ENCODE results near the gene MAEL. TPM values are rescaled to one million over a fixed set of nuclear protein-coding genes. Genes with fewer than 3 reads are reported as not detected.

Gene MAEL
- total RNA-seq, 1 donor from 2014 or later = 0.11 TPM

GRCh38 chr1:167056529-167057231 lies 67.6 kb downstream of the MAEL start:
- TF ChIP-seq CTCF (IDR thresholded peaks at IDR 0.05; ENCODE audit: insufficient read depth, low read depth, low read length) (no peak), EZH2 (IDR thresholded peaks at IDR 0.05; ENCODE audit: insufficient read depth, low read length) (no peak)
- H3K4me3 Mint-ChIP-seq (ENCODE audit: unreplicated experiment) = no peak overlapping the region
- Histone ChIP-seq H3K4me1 (ENCODE audit: insufficient read depth, low read length) (peaks cover 5% of the 10 kb centered on the region), H2AFZ (ENCODE audit: low read depth, low read length) (no peak overlapping the region), H3K4me3 (ENCODE audit: insufficient read depth, low read depth, low read length) (no peak overlapping the region), H3K9ac (ENCODE audit: low read length) (no peak overlapping the region), H3K9me3 (ENCODE audit: insufficient read depth, low read depth, low read length) (no peaks in the 10 kb centered on the region), H3K4me2 (ENCODE audit: low read length) (no peak overlapping the region), H3K36me3 (ENCODE audit: insufficient read depth, low read length) (no peaks in the 10 kb centered on the region), H3K27ac (ENCODE audit: low read depth, low read length) (no peak overlapping the region), H4K20me1 (ENCODE audit: insufficient read depth, low read length) (no peaks in the 10 kb centered on the region), H3K79me2 (ENCODE audit: insufficient read depth, low read length) (no peaks in the 10 kb centered on the region), H3K27me3 (ENCODE audit: insufficient read depth, low read length) (no peaks in the 10 kb centered on the region)
- H3K4me1 Mint-ChIP-seq (ENCODE audit: low read depth, unreplicated experiment) = peaks cover 9% of the 10 kb centered on the region
- DNase-seq (ENCODE audit: low read depth) (no peak), FAIRE-seq (no peak)
- no peaks in the 10 kb centered on the region for H3K36me3 Mint-ChIP-seq (ENCODE audit: low read depth, unreplicated experiment)
- peaks cover 22% of the 10 kb centered on the region for H3K27me3 Mint-ChIP-seq (ENCODE audit: low read depth, unreplicated experiment)
- H3K9me3 Mint-ChIP-seq (ENCODE audit: unreplicated experiment) = no peaks in the 10 kb centered on the region
- H3K27ac Mint-ChIP-seq (ENCODE audit: unreplicated experiment) = no peak overlapping the region

- no peaks in the 10 kb centered on the region for H4K20me1 ChIP-seq (ENCODE audit: insufficient read depth, low read length)
- no peaks in the 10 kb centered on the region for H3K9me3 Mint-ChIP-seq (ENCODE audit: unreplicated experiment)
- H3K4me3 Mint-ChIP-seq (ENCODE audit: unreplicated experiment) = no peak overlapping the region
- H2AFZ ChIP-seq (ENCODE audit: low read depth, low read length) = no peak overlapping the region
- no peaks in the 10 kb centered on the region for H3K36me3 Mint-ChIP-seq (ENCODE audit: low read depth, unreplicated experiment)
- TF ChIP-seq EZH2 (IDR thresholded peaks at IDR 0.05; ENCODE audit: insufficient read depth, low read length) (no peak), CTCF (IDR thresholded peaks at IDR 0.05; ENCODE audit: insufficient read depth, low read depth, low read length) (peak; percentile 58)
- H3K4me1 ChIP-seq (ENCODE audit: insufficient read depth, low read length) = peaks cover 5% of the 10 kb centered on the region
- H3K36me3 ChIP-seq (ENCODE audit: insufficient read depth, low read length) = no peaks in the 10 kb centered on the region
- H3K27me3 ChIP-seq (ENCODE audit: insufficient read depth, low read length) = no peaks in the 10 kb centered on the region
- no peaks in the 10 kb centered on the region for H3K79me2 ChIP-seq (ENCODE audit: insufficient read depth, low read length)
- H3K9ac ChIP-seq (ENCODE audit: low read length) = no peak overlapping the region
- no peaks in the 10 kb centered on the region for H3K9me3 ChIP-seq (ENCODE audit: insufficient read depth, low read depth, low read length)
- H3K4me1 Mint-ChIP-seq (ENCODE audit: low read depth, unreplicated experiment) = peaks cover 9% of the 10 kb centered on the region
- no peak overlapping the region for H3K4me3 ChIP-seq (ENCODE audit: insufficient read depth, low read depth, low read length)
- H3K27me3 Mint-ChIP-seq (ENCODE audit: low read depth, unreplicated experiment) = peaks cover 19% of the 10 kb centered on the region
- FAIRE-seq (no peak), DNase-seq (ENCODE audit: low read depth) (peak; percentile 18)
- H3K4me2 ChIP-seq (ENCODE audit: low read length) = no peak overlapping the region
- H3K27ac Mint-ChIP-seq (ENCODE audit: unreplicated experiment) = no peak overlapping the region
- no peak overlapping the region for H3K27ac ChIP-seq (ENCODE audit: low read depth, low read length)
Measured at GRCh38 chr1:167057241-167057688, 68.2 kb downstream of the MAEL start.

Measured in astrocyte (in vitro differentiated cells and primary cell).